ENCODE results near the gene METTL15.

- no peak for TF ChIP-seq CTCF (conservative IDR thresholded peaks at IDR 0.05; ENCODE audit: low read depth in 2 of 2)
- no peak for TF ChIP-seq EZH2phosphoT487 (IDR thresholded peaks at IDR 0.05; ENCODE audit: unreplicated experiment)
- no peak for TF ChIP-seq REST (IDR thresholded peaks at IDR 0.05; ENCODE audit: unreplicated experiment)
- no peak for TF ChIP-seq JUNB (IDR thresholded peaks at IDR 0.05; ENCODE audit: unreplicated experiment)
- TF ChIP-seq POLR2AphosphoS5 (IDR thresholded peaks at IDR 0.05; ENCODE audit: low read depth): no peak
- TF ChIP-seq NANOG (IDR thresholded peaks at IDR 0.05; ENCODE audit: borderline replicate concordance): no peak
- no peak for TF ChIP-seq EZH2 (IDR thresholded peaks at IDR 0.05; ENCODE audit: low read depth, unreplicated experiment)
- no peak for TF ChIP-seq CREB1 (CRISPR knock-in tag; IDR thresholded peaks at IDR 0.05; ENCODE audit: low read depth)
- TF ChIP-seq STAT1 (IDR thresholded peaks at IDR 0.05; ENCODE audit: unreplicated experiment): no peak
- no peak for TF ChIP-seq ETS1 (IDR thresholded peaks at IDR 0.05)
- TF ChIP-seq ZNF114 (CRISPR knock-in tag; IDR thresholded peaks at IDR 0.05): no peak
- no peak for TF ChIP-seq ZNF462 (CRISPR knock-in tag; IDR thresholded peaks at IDR 0.05)
- no peak for TF ChIP-seq ZNF331 (CRISPR knock-in tag; IDR thresholded peaks at IDR 0.05; ENCODE audit: low read depth)
These were observed 190.0 kb downstream of the METTL15 start for GRCh38 chr11:28298209-28298608.

Data from GM23338 (cell line).